HG03354 (cell line): ENCODE data around the gene CREB5.

Source experiments
- ATAC-seq: cut with Tn5 transposase; IDR thresholded peaks from one replicate; pipeline ENCODE4 v1.9.1; 2021; ENCODE audit warnings: mild to moderate bottlenecking; ENCODE audit not compliant: unreplicated experiment, poor library complexity, severe bottlenecking

Gene CREB5

DNA sequence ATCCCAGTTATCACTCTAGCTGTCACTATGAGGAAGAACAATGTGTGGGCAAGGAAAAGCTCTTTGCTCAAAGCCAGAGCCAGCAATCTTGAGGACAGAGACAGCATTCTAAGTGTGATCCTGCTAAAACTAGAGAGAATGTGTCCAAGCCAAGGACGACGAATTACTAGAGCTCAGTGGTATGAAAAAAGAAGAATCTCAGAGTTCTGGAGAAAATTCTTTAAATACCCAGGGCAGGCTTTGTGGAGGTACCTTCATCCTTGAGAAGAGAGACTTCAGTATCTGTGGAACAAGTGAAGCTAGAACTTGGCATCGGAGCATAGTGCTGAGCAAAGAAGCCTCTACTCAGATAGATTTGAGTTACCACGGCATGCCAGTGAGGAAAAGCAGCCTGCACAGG lies 336.0 kb downstream of the CREB5 start:
- ATAC-seq = no peak

DNA sequence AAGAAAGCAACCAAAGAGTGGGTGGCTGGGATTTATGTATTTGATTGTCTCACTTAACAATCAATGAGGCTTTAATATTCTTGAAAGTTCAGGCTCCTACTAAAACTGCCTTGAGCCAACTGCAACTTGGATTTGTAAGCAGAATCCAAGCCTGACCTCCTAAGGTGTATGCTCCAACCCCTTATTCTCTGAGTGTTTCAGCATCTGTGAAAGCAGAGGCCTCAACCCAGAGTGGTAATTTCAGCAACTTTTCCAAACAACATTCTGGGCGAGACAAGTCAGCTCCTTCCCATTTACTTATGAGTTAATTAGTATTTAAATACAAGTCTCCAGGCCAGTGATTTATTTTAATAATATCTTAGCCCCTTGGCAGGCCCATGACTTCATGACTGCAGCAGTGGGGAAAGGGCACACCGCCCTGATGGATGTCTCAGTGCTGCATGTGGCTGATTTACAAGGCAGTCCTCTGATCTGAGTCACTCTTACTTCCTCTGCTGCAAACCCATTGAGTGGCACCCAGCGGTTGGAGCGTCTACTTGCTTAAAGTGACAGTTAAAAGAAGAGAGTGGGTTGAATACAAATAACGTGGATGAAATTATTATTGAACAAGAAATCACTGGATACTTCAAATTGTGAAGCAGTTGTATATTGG lies 336.7 kb downstream of the CREB5 start:
- ATAC-seq = no peak

DNA sequence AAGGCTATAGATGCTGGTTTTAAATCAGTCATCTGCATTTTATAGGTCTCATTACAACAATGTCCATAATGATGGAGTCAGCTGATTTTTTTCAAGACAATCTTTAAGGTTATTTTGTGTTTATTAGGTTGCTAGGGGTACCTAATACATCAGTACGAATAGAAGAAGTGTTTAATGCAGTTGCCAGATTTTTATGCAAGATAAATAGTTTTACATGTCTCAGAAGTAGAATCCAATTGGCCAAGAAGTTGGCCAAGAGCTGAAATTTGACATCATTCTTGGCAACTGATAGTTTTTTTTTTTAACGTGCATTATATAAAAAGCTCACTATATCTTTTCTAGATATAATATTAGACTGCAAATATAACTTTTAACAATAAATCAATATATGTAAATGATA lies 337.3 kb downstream of the CREB5 start:
- ATAC-seq = no peak

DNA sequence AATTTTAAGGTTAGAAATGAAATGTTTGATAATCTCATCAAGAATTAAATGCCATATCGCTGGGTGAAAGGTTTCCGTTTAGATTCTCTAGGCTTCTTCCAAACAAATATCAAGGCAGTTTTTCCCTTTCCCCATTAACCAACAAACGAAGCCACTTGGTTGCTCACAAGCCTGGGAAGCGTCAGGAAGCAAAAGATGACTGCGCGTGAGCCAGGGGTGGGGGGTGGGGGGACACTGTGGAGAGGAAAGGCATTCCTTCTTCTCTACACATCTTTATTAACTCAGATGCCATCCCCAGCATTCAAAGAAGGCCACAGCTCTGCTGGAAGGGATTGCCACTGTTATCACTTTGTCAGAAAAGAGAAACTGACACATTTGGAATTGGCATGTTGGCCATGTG lies 338.7 kb downstream of the CREB5 start:
- no peak for ATAC-seq

- ATAC-seq = no peak
These were observed 341.3 kb downstream of the CREB5 start for GRCh38 chr7:28753613-28754012.

GRCh38 chr7:28754027-28754426 lies 341.7 kb downstream of the CREB5 start:
- no peak for ATAC-seq

DNA sequence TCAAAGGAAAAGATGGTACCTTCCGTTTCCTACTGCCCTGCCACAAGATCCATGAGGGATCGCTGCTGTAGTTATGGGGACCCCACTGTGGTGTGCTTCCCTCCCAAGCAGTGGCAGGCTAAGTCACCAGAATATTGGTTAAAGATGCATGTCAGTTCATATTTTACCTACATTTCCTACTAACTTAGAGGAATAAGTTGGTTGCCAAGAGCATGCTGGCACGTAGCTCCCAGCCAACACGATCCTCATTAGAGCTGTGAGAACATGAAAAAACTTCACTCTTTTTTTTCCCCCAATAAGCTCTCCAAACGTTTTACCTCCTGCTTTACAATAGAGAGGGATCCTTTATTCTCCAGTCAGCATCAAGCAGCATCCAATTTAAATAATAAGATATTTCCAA lies 342.1 kb downstream of the CREB5 start:
- no peak for ATAC-seq

DNA sequence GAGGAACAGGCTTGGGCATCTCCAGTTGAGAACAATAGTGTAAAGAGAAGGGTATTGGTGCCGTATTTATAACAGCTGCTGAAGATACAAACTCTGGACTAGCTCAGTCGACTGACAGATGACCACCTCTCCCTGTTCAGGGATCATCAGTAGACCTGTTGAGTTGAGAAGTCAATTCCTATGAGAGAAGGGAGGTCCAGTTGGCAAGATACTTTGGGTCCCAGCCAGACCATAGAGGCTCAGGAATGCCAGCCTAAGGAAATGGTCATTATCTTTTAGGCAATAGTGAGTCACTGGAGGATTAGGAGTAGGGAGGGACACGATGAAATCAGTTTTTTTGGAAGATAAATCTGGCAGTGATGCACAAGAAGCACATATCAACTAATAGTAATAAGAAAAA lies 342.9 kb downstream of the CREB5 start:
- no peak for ATAC-seq

DNA sequence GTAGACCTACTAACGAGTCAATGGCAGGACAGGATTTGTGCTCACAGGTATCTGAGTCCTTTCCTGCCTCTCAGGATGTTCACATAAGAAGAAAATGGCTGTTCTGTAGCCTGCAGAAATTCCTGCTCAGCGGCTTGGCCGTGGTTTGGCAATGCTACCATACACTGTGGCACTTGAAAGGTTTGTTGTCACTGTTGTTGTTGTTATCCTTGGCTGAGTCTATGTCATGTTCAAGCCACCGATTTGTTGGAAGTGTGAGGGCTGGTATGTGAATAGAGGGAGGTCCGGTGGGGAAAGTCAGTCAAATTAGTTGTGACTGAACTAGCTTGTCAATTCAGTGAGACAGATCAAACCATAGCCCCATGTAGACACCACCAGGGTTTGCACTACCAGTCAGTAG lies 345.9 kb downstream of the CREB5 start:
- no peak for ATAC-seq

GRCh38 chr7:28759475-28759971 lies 347.2 kb downstream of the CREB5 start:
- ATAC-seq = no peak

GRCh38 chr7:28761505-28761904 lies 349.2 kb downstream of the CREB5 start:
- no peak for ATAC-seq

DNA sequence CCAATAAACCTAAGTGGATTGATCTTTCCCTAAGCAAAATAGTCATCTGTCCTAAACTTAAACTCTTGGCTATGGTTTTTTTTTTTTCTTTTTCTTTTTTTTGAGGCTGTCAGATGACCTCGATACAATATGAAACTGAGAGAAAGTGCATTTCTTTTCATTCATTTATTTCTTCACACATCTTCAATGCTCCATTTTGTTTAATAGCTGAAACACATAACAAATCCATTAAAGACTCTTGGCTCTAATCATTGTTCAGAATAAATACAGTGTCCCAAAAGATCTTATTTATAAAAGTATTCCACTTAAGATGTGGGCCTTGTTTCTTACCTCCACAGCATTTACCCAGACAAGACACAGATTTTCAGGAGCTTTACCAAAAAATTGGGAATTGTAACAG lies 350.3 kb downstream of the CREB5 start:
- no peak for ATAC-seq

DNA sequence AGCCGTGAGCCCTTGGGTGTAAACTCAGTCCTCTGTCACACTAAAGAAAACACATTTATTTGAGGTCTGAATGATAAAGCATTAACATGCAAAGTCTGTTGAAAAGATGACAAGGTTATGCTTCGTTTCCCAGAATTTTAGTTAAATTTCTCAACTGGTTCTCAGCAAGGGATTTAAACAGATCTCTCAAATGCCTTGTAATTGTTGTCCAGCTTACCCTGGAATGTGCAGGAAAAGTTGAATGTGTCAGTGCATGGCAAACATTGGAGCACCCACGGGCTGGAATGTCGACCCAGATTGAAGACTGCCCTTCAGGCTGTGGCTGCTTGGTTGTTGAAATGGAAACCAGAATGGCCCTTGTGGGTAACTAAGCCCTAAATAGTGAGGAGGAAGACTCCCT lies 354.0 kb downstream of the CREB5 start:
- ATAC-seq = no peak

DNA sequence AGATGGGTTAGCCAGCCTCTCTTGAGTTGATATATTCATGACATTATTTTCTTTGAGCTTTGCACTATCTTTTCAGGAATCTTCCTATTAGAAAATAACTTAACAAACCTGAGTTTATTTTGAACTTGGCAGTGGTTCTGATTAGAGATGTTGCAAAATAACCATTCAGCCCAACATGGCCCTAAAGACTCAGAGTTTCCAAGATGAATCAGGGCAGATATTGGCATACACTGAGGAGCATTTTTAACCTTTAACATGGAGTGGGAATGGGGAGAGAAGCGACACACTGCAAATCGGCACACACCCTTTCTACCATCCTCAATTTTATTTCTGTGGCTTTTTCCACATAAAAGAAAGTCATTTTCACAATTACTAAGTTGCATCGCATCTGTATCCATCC lies 355.0 kb downstream of the CREB5 start:
- no peak for ATAC-seq

GRCh38 chr7:28768577-28769147 lies 356.3 kb downstream of the CREB5 start:
- ATAC-seq = no peak

DNA sequence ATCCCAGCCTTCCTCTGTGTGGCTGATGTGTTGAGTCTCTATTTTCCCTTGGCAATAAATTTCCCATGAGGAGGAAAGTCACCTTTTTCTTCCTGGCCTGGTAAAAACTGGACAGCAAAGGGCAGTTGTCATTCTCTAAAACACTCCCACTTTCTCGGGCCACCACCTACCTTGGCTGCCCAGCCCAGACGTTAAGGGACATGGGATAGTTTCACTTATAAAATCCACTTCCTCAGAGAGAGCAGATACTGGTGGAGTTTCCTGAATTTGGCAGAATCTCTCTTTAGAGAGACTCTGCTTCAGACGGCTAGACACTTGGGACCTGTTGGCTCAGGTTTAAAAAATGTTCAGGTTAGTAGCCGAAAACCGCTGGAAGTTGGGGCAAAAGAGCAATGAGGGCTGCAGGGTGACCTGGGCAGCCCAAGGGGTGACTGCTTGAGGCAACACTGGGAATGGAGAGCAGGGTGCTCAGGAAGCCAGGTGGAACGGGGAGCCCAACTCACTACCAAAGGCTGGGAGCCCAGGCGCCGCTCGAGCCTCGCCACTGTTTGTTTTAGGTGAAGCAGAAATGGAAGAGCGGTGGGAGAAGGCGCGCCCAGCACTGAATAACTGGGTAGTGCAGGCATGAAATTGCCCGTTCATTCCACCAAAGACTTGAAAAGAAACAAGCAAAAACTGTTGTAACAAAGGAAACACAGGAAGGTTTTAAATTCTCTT lies 359.7 kb downstream of the CREB5 start:
- no peak for ATAC-seq

DNA sequence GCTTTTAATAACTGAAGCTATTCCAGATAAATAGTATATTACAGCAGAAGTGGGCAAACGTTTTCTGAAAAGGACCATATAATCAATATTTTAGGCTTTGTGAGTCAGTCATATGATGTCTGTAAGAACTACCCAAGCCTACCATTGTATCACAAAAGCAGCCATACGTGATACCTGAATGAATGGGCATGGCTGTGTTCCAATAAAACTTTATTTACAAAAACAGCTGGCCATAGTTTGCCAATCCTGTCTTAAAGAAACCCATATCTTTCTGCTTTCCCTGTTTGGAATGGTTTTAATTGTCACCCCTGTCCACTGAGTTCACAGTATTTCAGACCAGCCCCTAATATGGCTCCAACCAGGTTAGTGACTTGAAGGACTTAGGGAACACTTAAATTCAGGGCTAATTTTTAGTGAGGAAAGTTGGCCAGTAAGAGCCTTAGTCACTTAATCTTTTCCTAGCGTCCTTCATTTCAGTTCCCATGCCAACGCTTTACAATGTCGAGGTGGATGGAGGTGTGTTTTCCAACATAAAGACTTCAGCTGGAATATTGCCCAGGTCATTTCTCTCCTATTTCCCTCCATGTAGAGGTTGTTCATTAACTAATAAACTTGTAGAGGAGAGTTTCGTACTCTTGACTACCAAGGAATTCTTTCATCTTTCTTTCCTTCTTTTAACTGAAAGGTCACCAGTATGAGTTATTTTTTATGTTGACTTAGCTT lies 361.3 kb downstream of the CREB5 start:
- ATAC-seq = no peak

GRCh38 chr7:28774261-28774988 lies 362.1 kb downstream of the CREB5 start:
- no peak for ATAC-seq

DNA sequence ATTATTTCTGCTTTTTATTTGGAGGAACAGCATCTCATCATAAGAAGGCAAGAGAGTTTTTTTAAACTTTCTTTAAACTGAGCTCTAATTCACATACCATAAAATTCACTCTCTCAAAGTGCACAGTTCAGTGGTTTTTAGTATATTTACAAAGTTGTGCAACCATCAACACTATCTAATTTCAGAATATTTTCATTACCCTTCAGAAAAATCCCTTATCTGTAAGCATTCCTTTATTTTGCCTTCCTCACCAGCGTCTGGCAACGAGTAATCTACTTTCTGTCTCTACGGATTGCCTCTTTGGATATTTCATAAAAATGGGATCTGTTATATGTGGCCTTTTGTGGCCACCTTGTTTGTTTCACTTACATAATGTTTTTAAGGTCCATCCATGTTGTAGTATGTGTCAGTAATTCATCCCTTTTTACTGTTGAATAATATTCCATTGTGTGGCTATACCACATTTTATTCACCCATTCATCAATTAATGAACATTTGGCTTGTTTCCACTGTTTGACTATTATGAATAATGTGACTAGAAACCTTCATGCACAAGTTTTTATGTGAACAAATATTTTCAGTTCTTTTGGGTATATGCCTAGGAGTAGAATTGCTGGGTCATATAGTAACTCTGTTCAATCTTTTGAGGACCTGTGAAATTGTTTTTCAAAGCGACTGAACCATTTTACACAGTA lies 364.3 kb downstream of the CREB5 start:
- ATAC-seq = no peak
